Brain microvascular endothelial cell (primary cell): ENCODE results near the gene ELAVL2.

Experiments used
- DNase-seq: peaks from one replicate; pipeline ENCODE4 v3.0.0-alpha.2; 2020
- H3K27ac ChIP-seq: fragments of 250-450 bp; sonication (Bioruptor Pico); 2 replicates; pipeline ENCODE4 v1.5.1; 2020; ENCODE audit warnings: mild to moderate bottlenecking, moderate library complexity
- H3K27me3 ChIP-seq: fragments of 250-450 bp; sonication (Bioruptor Pico); replicated peaks from 2 replicates; pipeline ENCODE4 v1.5.1; 2020; ENCODE audit warnings: mild to moderate bottlenecking
- H3K36me3 ChIP-seq: fragments of 250-450 bp; sonication (Bioruptor Pico); replicated peaks from 2 replicates; pipeline ENCODE4 v1.5.1; 2020; ENCODE audit warnings: mild to moderate bottlenecking
- H3K4me3 ChIP-seq: 2 replicates; pipeline ENCODE4 v1.5.1; 2011; ENCODE audit warnings: low read depth, mild to moderate bottlenecking, control low read depth, low read length, moderate library complexity
- CTCF ChIP-seq: IDR thresholded peaks from 2 replicates; pipeline ENCODE4 v1.5.1; 2011; ENCODE audit warnings: low read depth, mild to moderate bottlenecking, moderate library complexity, low read length, control low read depth, inconsistent platforms; ENCODE audit errors: missing control alignments
- in situ Hi-C: cut with HindIII; loops from 2 replicates; pipeline ENCODE4 v1.10.0; 2017; ENCODE audit warnings: low sequenced_read_pairs, low pct_ligation_motif_present

ELAVL2 gene

GRCh38 chr9:23849379-23850035, 23.5 kb upstream of the ELAVL2 start:
- Histone ChIP-seq H3K36me3 (no peaks in the 10 kb centered on the region), H3K27me3 (no peaks in the 10 kb centered on the region), H3K4me3 (no peak overlapping the region), H3K27ac (no peak overlapping the region)
- in situ Hi-C loops: no loop called here
- no peak for TF ChIP-seq CTCF
- DNase-seq: no peak

- DNase-seq: no peak
- no peak for TF ChIP-seq CTCF
- Histone ChIP-seq H3K4me3 (no peak overlapping the region), H3K27me3 (no peaks in the 10 kb centered on the region), H3K36me3 (no peaks in the 10 kb centered on the region), H3K27ac (no peak overlapping the region)
- in situ Hi-C loops: no loop called here
Measured at GRCh38 chr9:23842565-23843129, 16.6 kb upstream of the ELAVL2 start.

- no peak for DNase-seq
- TF ChIP-seq CTCF: no peak
- H3K27me3 ChIP-seq: no peaks in the 10 kb centered on the region
- no peak overlapping the region for H3K27ac ChIP-seq
- no peaks in the 10 kb centered on the region for H3K36me3 ChIP-seq
- in situ Hi-C loops: no loop called here
- no peak overlapping the region for H3K4me3 ChIP-seq
Measured at GRCh38 chr9:23841304-23841703, 15.3 kb upstream of the ELAVL2 start.

GRCh38 chr9:23837038-23837437, 11.0 kb upstream of the ELAVL2 start:
- no peak overlapping the region for H3K4me3 ChIP-seq
- no peak for DNase-seq
- in situ Hi-C loops: no loop called here
- H3K27me3 ChIP-seq: no peaks in the 10 kb centered on the region
- H3K27ac ChIP-seq: no peak overlapping the region
- TF ChIP-seq CTCF: no peak
- H3K36me3 ChIP-seq: no peaks in the 10 kb centered on the region

DNA sequence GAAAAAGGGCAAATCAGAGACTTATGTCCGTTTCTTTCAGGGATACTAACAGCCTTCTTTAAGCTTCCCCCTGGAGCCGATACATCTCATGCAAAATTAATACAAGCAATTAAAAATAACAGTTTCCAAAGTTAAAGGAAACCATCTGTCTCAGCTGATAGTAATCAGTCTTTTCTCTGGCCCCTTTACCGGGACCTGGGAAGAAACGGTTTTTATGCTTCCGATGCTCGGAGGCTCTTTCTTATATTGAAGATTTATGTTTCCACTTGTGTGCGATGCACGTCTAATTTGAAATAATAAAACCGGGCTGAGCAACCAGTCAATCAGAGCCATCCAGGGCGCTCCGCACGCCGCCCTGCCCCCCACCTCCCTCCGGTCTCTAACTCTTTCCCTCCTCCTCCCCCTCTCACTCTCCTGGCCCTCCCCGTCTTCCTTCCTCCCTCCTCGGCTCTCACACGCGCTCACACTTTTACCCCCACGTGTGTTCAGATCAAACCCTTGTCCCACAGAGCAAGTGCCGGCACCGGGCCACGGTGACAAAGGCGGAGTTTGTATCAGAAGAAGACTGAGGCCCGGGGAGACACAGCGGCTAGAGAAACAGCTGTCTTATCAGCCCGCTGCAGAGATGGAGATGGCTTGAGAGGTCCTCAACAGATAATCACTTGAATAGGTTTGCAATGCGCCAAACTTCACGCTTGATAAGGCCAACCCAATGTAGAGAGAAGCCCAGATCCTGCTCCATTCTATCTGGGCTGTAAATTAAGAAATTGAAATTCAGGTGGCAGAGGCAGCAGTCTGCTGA, 5.1 kb upstream of the ELAVL2 start:
- no peak for DNase-seq
- in situ Hi-C loops: no loop called here

More for the DNA sequence above, 5.1 kb upstream of the ELAVL2 start:
- Histone ChIP-seq H3K27me3 (no peaks in the 10 kb centered on the region), H3K27ac (no peak overlapping the region), H3K36me3 (no peaks in the 10 kb centered on the region), H3K4me3 (no peak overlapping the region)
- no peak for TF ChIP-seq CTCF
